Measurements from ENCODE around the gene LLCFC1. TPM values are rescaled to one million over a fixed set of nuclear protein-coding genes. Genes with fewer than 3 reads are reported as not detected.

LLCFC1 gene
- total and polyA plus RNA-seq, 2 of the 13 experiments (the other 11 are each of a cell fraction or from before 2014, with no cell fraction given): not detected

DNA sequence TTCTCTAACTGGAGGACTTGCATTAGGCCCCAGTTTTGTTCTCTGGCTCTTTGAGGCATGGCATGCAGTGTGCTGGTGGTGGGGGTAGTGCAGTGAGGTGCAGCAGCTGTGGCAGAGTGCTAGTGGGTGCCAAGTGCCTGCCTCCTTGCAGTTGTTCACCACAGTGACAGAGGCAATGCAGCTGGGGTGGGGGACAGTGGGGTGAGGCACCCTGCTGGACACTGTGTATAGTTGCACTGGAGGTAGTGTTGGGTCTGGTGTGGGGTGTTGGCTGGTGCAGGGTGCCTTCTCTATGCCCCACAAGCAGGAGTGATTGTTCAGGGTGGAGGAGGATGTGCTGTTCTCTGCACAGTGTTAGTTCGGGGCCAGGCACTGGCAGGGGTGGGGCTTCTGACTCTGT, 44.5 kb downstream of the LLCFC1 start:
- H3K9me3 ChIP-seq (ENCODE audit: low read length): no peaks in the 10 kb centered on the region
- H3K36me3 ChIP-seq (replicated peaks in 1 of 2; ENCODE audit: control insufficient read depth in 1 of 2, insufficient read depth in 2 of 2, low read length in 2 of 2): no peaks in the 10 kb centered on the region
- DNase-seq (ENCODE audit: low spot score): no peak
- intact Hi-C loops (cut with micrococcal nuclease; ENCODE audit: unreplicated experiment) (no loop called here), in situ Hi-C loops (cut with HindIII; ENCODE audit: extremely low pct_ligation_motif_present, low pct_unique_long_range_greater_than_20kb) (no loop called here)
- no peaks in the 10 kb centered on the region for H3K4me1 ChIP-seq (ENCODE audit: insufficient read depth, low read length)
- no peaks in the 10 kb centered on the region for H3K79me2 ChIP-seq (ENCODE audit: insufficient read depth, low read length)
- H3K27ac ChIP-seq (ENCODE audit: extremely low read length, insufficient read depth, low read length): no peak overlapping the region
- CTCF ChIA-PET (ENCODE audit: low intra/inter-chr PET ratio, low total read pairs): no interaction called here
- BruUV-seq (replicated peaks): no TSS peak
- POLR2A ChIA-PET: no interaction called here
- FAIRE-seq: no peak
- H3K9ac ChIP-seq (ENCODE audit: insufficient read depth, low read depth, low read length): no peak overlapping the region
- ATAC-seq: peak; percentile 68; the same call in 2 of the 3 replicates
- H2AFZ ChIP-seq (ENCODE audit: low read length): no peak overlapping the region
- H4K20me1 ChIP-seq (ENCODE audit: insufficient read depth, low read length): no peaks in the 10 kb centered on the region
- WGBS (ENCODE audit: low lambda C conversion rate): no CpG with 5 or more reads among the region's 1 CpG
- no peaks in the 10 kb centered on the region for H3K27me3 ChIP-seq (ENCODE audit: control insufficient read depth in 1 of 2, insufficient read depth in 2 of 2, low read length in 2 of 2)
- H3K4me2 ChIP-seq (ENCODE audit: low read depth, low read length): no peak overlapping the region
- H3K4me3 ChIP-seq (replicated peaks in 1 of 3; ENCODE audit: insufficient read depth in 1 of 3, low read depth in 2 of 3, low read length in 3 of 3): no peak overlapping the region
- TF ChIP-seq TRAFD1 (CRISPR knock-in tag; IDR thresholded peaks at IDR 0.05; ENCODE audit: borderline replicate concordance) (no peak), ZNF3 (CRISPR knock-in tag; IDR thresholded peaks at IDR 0.05) (no peak), ZSCAN20 (CRISPR knock-in tag; IDR thresholded peaks at IDR 0.05; ENCODE audit: borderline replicate concordance) (no peak), ZFP82 (CRISPR knock-in tag; IDR thresholded peaks at IDR 0.05; ENCODE audit: borderline replicate concordance) (no peak), ZKSCAN5 (CRISPR knock-in tag; IDR thresholded peaks at IDR 0.05) (no peak), GRHL1 (CRISPR knock-in tag; conservative IDR thresholded peaks at IDR 0.05) (no peak), NFE2L1 (CRISPR knock-in tag; IDR thresholded peaks at IDR 0.05; ENCODE audit: borderline replicate concordance) (no peak), ZKSCAN1 (IDR thresholded peaks at IDR 0.05; ENCODE audit: low read length) (no peak), EP300 (IDR thresholded peaks at IDR 0.05; ENCODE audit: low read depth in 2 of 2, low read length in 2 of 2) (no peak), EP300 (CRISPR knock-in tag; IDR thresholded peaks at IDR 0.05; ENCODE audit: borderline replicate concordance) (no peak), ZNF747 (CRISPR knock-in tag; IDR thresholded peaks at IDR 0.05; ENCODE audit: borderline replicate concordance) (no peak)
- TF ChIP-seq, protein P1, sequence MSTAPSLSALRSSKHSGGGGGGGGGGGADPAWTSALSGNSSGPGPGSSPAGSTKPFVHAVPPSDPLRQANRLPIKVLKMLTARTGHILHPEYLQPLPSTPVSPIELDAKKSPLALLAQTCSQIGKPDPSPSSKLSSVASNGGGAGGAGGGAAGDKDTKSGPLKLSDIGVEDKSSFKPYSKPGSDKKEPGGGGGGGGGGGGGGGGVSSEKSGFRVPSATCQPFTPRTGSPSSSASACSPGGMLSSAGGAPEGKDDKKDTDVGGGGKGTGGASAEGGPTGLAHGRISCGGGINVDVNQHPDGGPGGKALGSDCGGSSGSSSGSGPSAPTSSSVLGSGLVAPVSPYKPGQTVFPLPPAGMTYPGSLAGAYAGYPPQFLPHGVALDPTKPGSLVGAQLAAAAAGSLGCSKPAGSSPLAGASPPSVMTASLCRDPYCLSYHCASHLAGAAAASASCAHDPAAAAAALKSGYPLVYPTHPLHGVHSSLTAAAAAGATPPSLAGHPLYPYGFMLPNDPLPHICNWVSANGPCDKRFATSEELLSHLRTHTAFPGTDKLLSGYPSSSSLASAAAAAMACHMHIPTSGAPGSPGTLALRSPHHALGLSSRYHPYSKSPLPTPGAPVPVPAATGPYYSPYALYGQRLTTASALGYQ (CRISPR knock-in tag; IDR thresholded peaks at IDR 0.05): no peak
- TF ChIP-seq, protein P2, sequence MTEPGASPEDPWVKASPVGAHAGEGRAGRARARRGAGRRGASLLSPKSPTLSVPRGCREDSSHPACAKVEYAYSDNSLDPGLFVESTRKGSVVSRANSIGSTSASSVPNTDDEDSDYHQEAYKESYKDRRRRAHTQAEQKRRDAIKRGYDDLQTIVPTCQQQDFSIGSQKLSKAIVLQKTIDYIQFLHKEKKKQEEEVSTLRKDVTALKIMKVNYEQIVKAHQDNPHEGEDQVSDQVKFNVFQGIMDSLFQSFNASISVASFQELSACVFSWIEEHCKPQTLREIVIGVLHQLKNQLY (CRISPR knock-in tag; IDR thresholded peaks at IDR 0.05): no peak
- TF ChIP-seq, protein P3, sequence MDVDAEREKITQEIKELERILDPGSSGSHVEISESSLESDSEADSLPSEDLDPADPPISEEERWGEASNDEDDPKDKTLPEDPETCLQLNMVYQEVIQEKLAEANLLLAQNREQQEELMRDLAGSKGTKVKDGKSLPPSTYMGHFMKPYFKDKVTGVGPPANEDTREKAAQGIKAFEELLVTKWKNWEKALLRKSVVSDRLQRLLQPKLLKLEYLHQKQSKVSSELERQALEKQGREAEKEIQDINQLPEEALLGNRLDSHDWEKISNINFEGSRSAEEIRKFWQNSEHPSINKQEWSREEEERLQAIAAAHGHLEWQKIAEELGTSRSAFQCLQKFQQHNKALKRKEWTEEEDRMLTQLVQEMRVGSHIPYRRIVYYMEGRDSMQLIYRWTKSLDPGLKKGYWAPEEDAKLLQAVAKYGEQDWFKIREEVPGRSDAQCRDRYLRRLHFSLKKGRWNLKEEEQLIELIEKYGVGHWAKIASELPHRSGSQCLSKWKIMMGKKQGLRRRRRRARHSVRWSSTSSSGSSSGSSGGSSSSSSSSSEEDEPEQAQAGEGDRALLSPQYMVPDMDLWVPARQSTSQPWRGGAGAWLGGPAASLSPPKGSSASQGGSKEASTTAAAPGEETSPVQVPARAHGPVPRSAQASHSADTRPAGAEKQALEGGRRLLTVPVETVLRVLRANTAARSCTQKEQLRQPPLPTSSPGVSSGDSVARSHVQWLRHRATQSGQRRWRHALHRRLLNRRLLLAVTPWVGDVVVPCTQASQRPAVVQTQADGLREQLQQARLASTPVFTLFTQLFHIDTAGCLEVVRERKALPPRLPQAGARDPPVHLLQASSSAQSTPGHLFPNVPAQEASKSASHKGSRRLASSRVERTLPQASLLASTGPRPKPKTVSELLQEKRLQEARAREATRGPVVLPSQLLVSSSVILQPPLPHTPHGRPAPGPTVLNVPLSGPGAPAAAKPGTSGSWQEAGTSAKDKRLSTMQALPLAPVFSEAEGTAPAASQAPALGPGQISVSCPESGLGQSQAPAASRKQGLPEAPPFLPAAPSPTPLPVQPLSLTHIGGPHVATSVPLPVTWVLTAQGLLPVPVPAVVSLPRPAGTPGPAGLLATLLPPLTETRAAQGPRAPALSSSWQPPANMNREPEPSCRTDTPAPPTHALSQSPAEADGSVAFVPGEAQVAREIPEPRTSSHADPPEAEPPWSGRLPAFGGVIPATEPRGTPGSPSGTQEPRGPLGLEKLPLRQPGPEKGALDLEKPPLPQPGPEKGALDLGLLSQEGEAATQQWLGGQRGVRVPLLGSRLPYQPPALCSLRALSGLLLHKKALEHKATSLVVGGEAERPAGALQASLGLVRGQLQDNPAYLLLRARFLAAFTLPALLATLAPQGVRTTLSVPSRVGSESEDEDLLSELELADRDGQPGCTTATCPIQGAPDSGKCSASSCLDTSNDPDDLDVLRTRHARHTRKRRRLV (CRISPR knock-in tag; IDR thresholded peaks at IDR 0.05): no peak

All from HepG2 (cell line).